ENCODE data around the gene AKAP1.

AKAP1 gene

GRCh38 chr17:57107498-57108101 is 22.6 kb downstream of the AKAP1 start:
- no peak for DNase-seq

DNA sequence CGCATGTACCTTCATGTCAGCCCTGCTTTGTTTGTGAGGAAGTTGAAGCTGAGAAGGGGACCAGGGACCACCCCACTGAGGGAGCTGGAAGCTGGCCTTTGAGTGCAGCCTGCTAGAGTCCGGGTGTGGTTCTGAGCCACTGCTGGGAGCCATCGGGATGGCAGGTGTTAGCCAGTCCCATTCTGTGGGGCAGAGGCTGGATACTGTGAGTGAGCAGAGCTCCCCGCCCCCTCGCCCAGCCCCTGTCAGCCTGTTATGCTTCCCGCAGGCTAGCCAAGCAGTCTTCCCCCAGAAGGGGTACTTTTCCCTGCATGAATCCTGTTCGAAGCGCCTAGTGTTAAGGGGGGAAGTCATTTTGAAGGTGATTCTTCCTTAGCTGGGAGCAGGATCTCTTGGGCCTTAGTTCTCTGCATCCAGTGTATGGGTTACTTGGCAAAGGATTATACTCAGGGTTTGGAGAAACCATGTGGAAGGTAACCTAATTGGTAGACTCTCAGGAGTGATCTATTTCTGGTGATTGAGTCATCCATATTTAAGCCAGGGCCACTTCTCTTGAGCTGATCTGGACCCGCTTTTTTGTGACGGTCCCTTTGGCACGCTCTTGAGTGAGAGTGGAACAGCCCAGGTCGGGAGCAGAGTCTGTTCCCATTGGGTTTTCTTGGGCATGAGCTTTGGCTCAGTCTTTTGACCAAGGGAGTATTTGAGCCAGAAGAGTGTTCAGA is 23.8 kb downstream of the AKAP1 start:
- no peak for DNase-seq

- no peak for DNase-seq
Observed at GRCh38 chr17:57109393-57110151, 24.5 kb downstream of the AKAP1 start.

GRCh38 chr17:57110152-57110542 is 25.1 kb downstream of the AKAP1 start:
- no peak for DNase-seq

GRCh38 chr17:57110579-57111325 is 25.7 kb downstream of the AKAP1 start:
- DNase-seq, result peak; percentile 43

GRCh38 chr17:57111386-57111785 is 26.3 kb downstream of the AKAP1 start:
- no peak for DNase-seq

GRCh38 chr17:57113011-57113410 is 28.0 kb downstream of the AKAP1 start:
- no peak for DNase-seq

- no peak for DNase-seq
Observed at GRCh38 chr17:57113656-57114055, 28.6 kb downstream of the AKAP1 start.

GRCh38 chr17:57114085-57114673 is 29.1 kb downstream of the AKAP1 start:
- peak; percentile 1 for DNase-seq

DNA sequence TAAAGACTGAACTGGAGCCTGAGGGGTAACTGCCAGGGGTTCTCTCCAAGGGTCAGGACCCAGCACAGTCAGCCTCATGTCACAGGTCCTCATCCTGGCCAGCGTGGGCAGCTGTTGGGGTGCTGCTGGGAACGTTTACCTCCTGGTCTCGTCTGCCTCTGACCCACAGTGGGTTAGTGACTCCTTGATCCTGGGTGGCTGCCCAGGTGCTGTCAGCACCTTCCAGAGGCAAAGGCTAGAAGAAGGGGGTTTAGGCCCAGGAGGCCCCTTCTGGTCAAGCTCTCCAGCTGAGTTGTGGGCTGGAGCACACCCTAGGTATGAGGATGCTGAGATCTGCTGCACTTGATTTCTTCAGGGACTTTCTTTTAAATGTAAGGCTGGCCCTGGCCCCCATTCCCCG is 30.3 kb downstream of the AKAP1 start:
- DNase-seq, result no peak

GRCh38 chr17:57115916-57116315 is 30.9 kb downstream of the AKAP1 start:
- DNase-seq, result no peak

- no peak for DNase-seq
Observed at GRCh38 chr17:57117798-57118197, 32.8 kb downstream of the AKAP1 start.

DNA sequence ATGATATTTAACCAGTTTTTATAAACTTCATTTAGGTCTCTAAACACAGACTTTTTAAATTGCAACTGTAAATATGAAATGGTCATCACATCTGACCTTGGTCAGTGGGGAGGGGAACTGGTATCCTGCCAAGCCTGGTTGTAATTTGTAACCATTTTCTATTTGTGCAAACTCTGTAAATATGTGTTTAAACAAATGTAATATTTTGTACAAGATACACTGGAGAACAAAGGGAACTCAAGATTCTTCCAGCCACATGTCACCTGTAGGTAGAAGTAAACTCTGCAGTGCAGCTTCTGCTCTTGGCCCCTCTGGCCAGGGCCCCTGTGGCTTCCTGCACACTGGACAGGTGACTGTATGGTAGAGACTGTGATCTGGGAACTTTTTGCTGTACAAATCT is 35.8 kb downstream of the AKAP1 start:
- no peak for DNase-seq

- DNase-seq, result peak; percentile 23
Observed at GRCh38 chr17:57121308-57122042, 36.4 kb downstream of the AKAP1 start.

DNA sequence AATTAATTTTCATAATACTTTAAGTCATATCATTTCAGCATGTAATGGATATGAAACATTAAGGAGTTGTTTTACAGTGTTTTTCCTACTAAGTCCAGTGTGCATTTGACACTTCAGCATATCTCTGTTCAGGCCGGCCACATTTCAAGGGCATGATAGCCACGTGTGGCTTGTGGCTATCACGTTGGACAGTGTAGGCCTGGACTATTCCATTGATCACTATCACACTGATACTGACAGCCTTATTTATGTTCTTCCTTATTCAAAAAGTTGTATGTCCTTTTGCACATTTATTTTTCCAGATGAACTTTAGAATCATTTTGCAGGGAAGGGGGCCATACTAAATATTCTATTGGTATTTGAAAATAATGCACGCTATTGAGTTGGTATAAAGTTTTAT is 39.0 kb downstream of the AKAP1 start:
- no peak for DNase-seq

GRCh38 chr17:57125406-57125805 is 40.4 kb downstream of the AKAP1 start:
- no peak for DNase-seq

DNA sequence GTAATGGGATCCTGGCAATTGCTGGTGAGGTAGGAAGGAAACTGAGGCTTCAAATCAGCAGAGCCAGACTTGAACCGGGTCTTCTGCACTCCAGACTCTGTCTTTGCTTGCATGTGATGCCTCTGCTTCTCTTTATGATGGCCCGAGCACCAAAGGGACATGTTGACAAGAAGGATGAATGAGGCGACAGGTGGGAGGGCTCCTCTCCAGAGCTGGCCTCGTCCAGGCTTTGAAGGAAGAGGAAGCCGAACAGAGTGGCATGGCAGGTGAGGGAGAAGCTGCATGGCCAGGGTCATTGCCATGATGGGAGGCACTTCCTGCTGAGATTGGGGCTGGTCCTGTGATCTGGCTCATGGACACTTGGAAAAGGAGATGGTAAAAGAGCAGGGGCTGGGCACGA is 40.8 kb downstream of the AKAP1 start:
- no peak for DNase-seq

GRCh38 chr17:57130708-57131461 is 45.8 kb downstream of the AKAP1 start:
- DNase-seq, result peak; percentile 45

DNA sequence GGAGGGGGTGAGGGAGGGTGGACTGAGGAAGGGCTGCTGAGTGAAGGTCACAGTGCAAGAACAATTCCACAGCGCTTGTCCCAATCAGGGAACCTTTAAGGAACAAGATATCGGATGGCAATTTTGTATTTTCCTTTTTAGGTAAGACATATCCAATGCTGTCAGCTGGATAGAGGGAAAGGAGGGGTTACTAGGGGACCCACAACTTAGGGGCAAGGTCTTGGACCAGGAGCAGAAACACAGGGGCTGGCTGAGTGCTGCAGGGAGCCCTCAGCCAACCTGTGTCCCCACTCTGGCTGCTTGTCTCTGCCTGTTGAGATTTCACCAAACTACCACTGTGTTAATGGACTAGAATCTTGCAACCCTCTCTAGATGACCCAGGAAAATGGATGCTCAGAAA is 47.6 kb downstream of the AKAP1 start:
- DNase-seq, result no peak

DNA sequence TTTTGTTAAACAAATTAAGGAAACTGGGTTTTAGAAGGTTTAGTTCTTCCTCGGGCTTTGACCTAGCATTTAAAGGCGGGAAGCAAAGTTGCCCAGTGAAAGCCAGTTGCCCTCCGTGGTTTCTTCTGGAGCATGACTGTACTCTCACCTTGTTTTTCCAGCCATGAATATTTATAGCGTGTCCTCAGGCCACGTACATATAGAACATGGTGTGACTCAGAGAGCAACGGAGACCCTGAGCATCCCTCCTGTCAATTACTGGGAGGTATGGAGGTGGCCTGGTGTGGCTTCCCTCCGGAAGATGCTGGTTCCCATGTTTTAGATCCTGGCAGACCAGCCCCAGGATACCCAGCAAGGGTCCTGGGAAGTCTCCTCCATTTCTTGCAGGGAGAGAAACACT is 48.4 kb downstream of the AKAP1 start:
- DNase-seq, result no peak

DNA sequence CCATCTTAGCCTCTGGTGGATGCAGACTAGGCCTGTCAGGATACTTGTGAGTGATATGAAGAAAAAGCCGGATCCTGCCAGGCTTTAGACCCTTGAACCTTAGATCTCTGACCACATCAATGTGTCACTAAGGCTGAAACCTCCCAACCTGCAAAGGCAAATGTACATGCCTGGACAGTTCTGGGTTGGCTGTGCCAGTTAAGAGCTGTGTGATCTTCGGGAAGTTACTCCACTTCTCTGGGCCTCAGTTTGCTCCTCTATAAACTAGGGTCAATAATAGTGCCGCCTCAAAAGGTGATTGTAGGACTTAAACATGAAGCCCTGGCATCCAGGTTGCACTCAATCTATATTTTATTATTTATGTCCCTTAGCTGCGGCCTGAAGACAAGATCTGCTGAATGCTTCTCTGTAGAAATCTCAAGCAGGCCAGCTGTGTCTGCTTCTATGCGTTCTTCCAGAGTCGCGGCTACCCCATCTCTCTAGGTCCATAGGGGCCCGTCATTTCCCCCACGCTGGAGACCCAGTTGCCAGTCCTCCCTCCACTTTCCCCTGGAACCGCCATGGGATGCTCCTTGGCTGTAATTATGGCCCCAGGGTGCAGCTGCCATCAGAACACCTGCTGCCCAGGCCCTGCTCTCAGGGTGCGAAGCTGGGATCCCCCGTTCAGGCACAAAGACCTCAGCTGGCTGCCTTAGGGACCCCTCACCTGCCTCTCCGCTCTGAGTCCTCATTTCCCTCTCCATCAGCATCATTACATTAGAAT is 50.2 kb downstream of the AKAP1 start:
- DNase-seq, result no peak

All from MV-4-11 (cell line).